HG03565 (cell line): ENCODE measurements around the gene AKAP5.
"Not testable (repeated sequence)": the region's sequence is repeated elsewhere in the genome, so short reads cannot be mapped to it uniquely, and the experiment has no call there.

Experiments
- ATAC-seq: cut with Tn5 transposase; IDR thresholded peaks from one replicate; pipeline ENCODE4 v1.9.1; 2021; ENCODE audit warnings: mild to moderate bottlenecking, moderate library complexity; ENCODE audit not compliant: unreplicated experiment

The AKAP5 gene

GRCh38 chr14:64501411-64502171, 36.3 kb downstream of the AKAP5 start:
- no peak for ATAC-seq

- ATAC-seq, result no peak
These were observed 37.2 kb downstream of the AKAP5 start for GRCh38 chr14:64502456-64502855.

- ATAC-seq, result no peak
These were observed 37.7 kb downstream of the AKAP5 start for GRCh38 chr14:64502887-64503433.

GRCh38 chr14:64503434-64504309, 38.4 kb downstream of the AKAP5 start, which contains the start of gene ZBTB25:
Gene ZBTB25 (minus strand): TSS chr14:64503838. CDS start chr14:64490533, 13,305 bp downstream.
- ATAC-seq, result peak; percentile 51

GRCh38 chr14:64504310-64504896, 39.1 kb downstream of the AKAP5 start, which contains the start of gene ZBTB1:
Gene ZBTB1 (plus strand): TSS chr14:64504770. CDS start chr14:64521505, 16,735 bp downstream.
- no peak for ATAC-seq

GRCh38 chr14:64504897-64505794, 39.8 kb downstream of the AKAP5 start:
- peak; percentile 13 for ATAC-seq

- ATAC-seq, result no peak
These were observed 41.4 kb downstream of the AKAP5 start for GRCh38 chr14:64506721-64507120.

- ATAC-seq, result no peak
These were observed 42.3 kb downstream of the AKAP5 start for GRCh38 chr14:64507376-64508156.

- no peak for ATAC-seq
These were observed 43.0 kb downstream of the AKAP5 start for GRCh38 chr14:64508215-64508776.

- ATAC-seq, result no peak
These were observed 43.7 kb downstream of the AKAP5 start for GRCh38 chr14:64509036-64509435.

- peak; percentile 28 for ATAC-seq
These were observed 45.7 kb downstream of the AKAP5 start for GRCh38 chr14:64510825-64511671.

- ATAC-seq, result no peak
These were observed 48.0 kb downstream of the AKAP5 start for GRCh38 chr14:64513271-64513670.

GRCh38 chr14:64515053-64515452, 49.8 kb downstream of the AKAP5 start:
- no peak for ATAC-seq

GRCh38 chr14:64516969-64517368, 51.7 kb downstream of the AKAP5 start:
- no peak for ATAC-seq

GRCh38 chr14:64517667-64518066, 52.4 kb downstream of the AKAP5 start:
- ATAC-seq, result not testable (repeated sequence)

GRCh38 chr14:64518229-64518628, 52.9 kb downstream of the AKAP5 start:
- no peak for ATAC-seq

- ATAC-seq, result no peak
These were observed 55.4 kb downstream of the AKAP5 start for GRCh38 chr14:64520699-64521098.
